GM13976 (cell line): ENCODE data around the gene AQP6.

Experiments used
- DNase-seq: peaks from one replicate; pipeline ENCODE4 v3.0.0; 2012; ENCODE audit warnings: low spot score
- CTCF ChIP-seq: IDR thresholded peaks from 2 replicates; pipeline ENCODE4 v1.5.1; 2012; ENCODE audit warnings: borderline replicate concordance, mild to moderate bottlenecking; ENCODE audit not compliant: insufficient read depth; ENCODE audit errors: extremely low read depth, missing control alignments, control extremely low read depth
- in situ Hi-C: fragments of 300-500 bp; cut with MboI; formaldehyde crosslinking; loops from one replicate; pipeline ENCODE4 v1.12.0; 2022; ENCODE audit warnings: low sequenced_read_pairs, mixed read lengths, inconsistent platforms; ENCODE audit not compliant: unreplicated experiment

Gene AQP6

GRCh38 chr12:49969651-49970429 is 2.9 kb upstream of the AQP6 start:
- TF ChIP-seq CTCF: no peak
- no peak for DNase-seq
- in situ Hi-C loops: loop anchor here (10.0 kb wide), 1 partner anchor 85 kb away; the partner anchor contains the start of gene ASIC1

- in situ Hi-C loops: loop anchor here (10.0 kb wide), 1 partner anchor 84 kb away; the partner anchor contains the start of gene ASIC1
- DNase-seq: no peak
- no peak for TF ChIP-seq CTCF
These were observed 2.1 kb upstream of the AQP6 start for GRCh38 chr12:49970658-49971057.

DNA sequence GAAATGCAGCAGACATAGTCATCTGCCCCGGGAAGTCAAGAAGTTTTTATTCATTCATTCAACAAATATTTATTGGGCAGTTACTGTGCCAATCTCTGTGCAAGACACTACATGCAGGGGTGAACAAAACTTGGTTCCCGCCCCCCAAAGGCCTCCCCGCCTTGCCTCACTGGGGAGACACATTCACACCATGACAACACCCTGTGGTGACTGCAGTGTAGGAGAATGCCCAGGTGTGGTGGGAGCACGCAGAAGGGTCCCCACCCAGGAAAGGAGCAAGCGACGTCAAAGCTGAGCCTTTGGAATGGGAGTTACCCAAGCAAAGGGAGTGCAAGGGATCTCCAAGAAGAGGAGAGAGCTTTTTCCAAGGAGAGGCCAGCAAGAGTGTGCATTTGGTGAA is 1.6 kb upstream of the AQP6 start:
- TF ChIP-seq CTCF: no peak
- in situ Hi-C loops: loop anchor here (10.0 kb wide), 1 partner anchor 84 kb away; the partner anchor contains the start of gene ASIC1
- no peak for DNase-seq

GRCh38 chr12:49972129-49972528 is 618 bp upstream of the AQP6 start:
- in situ Hi-C loops: loop anchor here (10.0 kb wide), 1 partner anchor 83 kb away; the partner anchor contains the start of gene ASIC1

DNA sequence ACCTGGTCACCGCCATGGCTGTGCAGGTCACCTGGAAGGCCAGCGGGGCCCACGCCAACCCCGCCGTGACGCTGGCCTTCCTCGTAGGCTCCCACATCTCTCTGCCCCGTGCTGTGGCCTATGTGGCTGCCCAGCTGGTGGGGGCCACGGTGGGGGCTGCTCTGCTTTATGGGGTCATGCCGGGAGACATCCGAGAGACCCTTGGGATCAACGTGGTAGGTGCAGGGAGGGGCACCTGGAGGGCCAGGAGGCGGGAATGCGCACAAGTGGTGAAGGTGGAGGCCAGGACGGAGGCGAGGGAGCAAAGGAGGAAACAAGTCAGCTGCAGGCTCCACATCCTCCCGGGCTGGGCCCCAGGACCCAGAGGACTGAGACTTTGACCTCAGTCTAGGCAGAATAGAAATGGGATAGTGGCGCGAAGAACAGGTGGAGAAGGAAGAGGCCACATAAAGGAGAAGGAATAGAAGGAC is 649 bp downstream of the AQP6 start:
- DNase-seq: no peak
- no peak for TF ChIP-seq CTCF
- in situ Hi-C loops: loop anchor here (10.0 kb wide), 1 partner anchor 81 kb away; the partner anchor contains the start of gene ASIC1

More at GRCh38 chr12:49972129-49972528, 618 bp upstream of the AQP6 start:
- TF ChIP-seq CTCF: no peak
- no peak for DNase-seq

GRCh38 chr12:49974231-49974675 is 1.5 kb downstream of the AQP6 start:
- in situ Hi-C loops: loop anchor here (10.0 kb wide), 1 partner anchor 81 kb away; the partner anchor contains the start of gene ASIC1
- no peak for DNase-seq
- TF ChIP-seq CTCF: no peak
